Stimulated activated CD4-positive, alpha-beta T cell treated with anti-CD3 and anti-CD28 coated beads, Interleukin-2, amount 100 ng/mL, for 48 hours (primary cell): ENCODE measurements around the gene FAT1.

Source experiments
- DNase-seq, 2 donors: peaks; one replicate each; pipeline ENCODE4 v3.0.0-alpha.2; 2020

The FAT1 gene

GRCh38 chr4:186749611-186750281 is 26.1 kb upstream of the FAT1 start:
- no peak for DNase-seq

GRCh38 chr4:186746581-186746980 is 22.9 kb upstream of the FAT1 start:
- no peak for DNase-seq

- no peak for DNase-seq
These were observed 19.6 kb upstream of the FAT1 start for GRCh38 chr4:186743261-186743660.

DNA sequence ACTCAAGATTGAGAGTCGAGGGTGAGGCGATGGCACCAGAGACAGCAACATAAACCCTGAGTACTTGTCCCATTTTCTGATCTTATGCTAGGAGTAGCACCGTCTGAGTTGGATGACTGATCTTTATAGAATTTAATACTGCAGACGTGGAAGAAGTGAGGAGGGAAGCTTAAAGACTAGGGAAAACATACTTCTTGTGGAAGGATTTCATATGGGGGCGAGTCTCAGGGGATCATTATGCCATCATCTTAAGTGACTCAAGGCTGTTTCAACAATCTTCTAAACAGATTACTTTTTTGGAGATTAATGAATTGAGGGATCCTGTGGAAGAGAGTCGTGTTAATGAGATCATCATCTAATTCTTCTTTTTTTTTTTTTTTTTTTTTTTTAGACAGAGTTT is 17.2 kb upstream of the FAT1 start:
- no peak for DNase-seq

GRCh38 chr4:186739802-186740434 is 16.3 kb upstream of the FAT1 start:
- no peak for DNase-seq

DNA sequence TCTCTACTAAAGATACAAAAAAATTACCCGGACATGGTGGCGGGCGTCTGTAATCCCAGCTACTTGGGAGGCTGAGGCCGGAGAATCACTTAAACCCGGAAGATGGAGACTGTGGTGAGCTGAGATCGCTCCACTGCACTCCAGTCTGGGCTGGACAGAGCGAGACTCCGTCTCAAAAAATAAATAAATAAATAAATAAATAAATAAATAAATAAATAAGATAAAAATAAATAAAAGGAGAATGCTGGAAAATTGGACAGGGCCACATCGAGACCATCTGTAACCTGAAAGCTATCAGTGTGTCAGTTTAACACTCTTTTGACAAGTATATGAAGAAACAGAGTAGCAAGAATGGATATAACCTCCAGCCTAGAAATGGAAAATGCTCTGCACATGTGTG is 15.7 kb upstream of the FAT1 start:
- DNase-seq: no peak

- no peak for DNase-seq
These were observed 14.8 kb upstream of the FAT1 start for GRCh38 chr4:186738421-186738820.

- no peak for DNase-seq
These were observed 13.8 kb upstream of the FAT1 start for GRCh38 chr4:186737427-186737826.

DNA sequence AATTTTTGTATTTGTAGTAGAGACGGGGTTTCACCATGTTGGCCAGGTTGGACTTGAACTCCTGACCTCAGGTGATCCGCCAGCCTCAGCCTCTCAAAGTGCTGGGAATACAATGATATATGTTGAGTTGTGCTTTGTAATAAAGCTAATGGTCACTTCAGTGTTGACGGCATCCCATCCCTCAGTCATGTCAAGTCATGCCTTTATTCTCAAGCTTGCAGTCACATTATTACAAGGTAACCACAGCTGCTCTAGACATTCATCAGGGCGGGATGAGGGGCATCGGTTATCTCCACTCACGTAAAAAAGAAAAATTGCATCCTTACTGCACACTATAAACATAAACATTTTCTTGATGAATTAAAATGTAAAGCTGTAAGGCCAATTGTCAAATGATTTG is 12.8 kb upstream of the FAT1 start:
- no peak for DNase-seq

- DNase-seq: no peak
These were observed 10.6 kb upstream of the FAT1 start for GRCh38 chr4:186734251-186734650.

DNA sequence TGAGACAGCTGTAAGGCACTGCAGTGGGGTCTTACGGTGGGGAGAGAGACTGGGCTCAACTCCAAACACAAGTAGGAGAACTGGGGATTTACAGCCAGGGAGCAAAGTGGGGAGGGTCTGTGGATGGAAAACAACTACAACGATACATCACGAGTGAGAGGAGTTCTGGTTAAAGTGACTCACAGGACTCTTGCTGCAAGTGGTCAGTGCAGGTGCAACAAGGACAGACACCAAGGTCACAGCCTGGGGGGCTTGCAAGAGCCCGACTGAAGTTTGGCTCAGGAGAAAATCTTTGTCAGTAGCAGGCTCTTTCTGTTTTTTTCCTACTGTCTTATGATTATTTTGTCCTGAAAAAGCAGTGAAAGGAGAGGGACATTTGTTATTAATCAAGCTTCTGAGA is 10.1 kb upstream of the FAT1 start:
- no peak for DNase-seq

GRCh38 chr4:186730621-186731020 is 7.0 kb upstream of the FAT1 start:
- DNase-seq: no peak

DNA sequence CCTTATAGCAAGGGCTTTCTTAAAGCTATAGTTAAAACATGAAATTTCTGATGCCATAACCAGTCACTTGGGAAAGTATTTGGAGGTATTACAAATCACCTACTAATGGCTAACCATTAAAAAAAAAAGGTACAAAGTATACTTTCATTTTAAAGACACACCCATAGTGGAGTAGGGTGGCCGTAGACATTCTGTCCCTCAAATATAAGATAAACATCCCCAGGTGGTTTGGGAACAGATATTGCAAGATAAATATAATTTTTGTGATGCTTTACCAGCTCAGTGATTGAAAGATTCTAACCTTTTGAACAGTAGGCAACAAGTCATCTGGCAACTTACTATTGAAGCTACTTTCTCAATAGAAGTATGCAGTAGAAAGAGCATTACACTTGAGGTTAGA is 6.2 kb upstream of the FAT1 start:
- DNase-seq: no peak

DNA sequence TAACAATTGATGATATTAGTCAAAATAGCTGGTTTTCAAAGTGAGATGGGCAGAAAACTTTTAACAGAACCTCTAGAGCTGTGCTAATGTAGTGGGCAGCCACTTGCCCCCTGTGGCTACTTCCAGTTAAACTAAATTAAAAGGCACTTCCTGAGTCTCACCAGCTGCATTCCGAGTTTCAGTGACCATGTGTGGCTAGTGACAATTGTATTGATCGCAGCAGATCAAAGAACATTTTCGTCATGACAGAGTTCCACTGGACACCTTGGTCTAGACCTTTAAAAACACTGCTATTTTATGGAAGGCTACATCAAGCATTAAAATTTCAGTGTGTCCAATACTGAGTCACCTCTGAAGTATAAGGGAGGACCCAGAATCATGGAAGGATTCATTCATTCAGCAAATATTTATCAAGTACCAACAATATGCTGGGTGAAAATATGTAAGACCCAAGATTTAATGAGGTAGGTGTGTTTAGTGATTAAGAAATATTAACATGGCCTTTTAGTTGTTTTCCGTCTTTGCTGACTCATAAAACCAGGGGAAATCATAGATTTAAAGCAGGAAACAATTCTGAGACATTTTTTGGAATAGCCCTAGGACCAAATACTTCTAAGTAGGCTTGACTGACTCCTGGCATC is 5.1 kb upstream of the FAT1 start:
- no peak for DNase-seq

GRCh38 chr4:186727977-186728519 is 4.4 kb upstream of the FAT1 start:
- DNase-seq: no peak

DNA sequence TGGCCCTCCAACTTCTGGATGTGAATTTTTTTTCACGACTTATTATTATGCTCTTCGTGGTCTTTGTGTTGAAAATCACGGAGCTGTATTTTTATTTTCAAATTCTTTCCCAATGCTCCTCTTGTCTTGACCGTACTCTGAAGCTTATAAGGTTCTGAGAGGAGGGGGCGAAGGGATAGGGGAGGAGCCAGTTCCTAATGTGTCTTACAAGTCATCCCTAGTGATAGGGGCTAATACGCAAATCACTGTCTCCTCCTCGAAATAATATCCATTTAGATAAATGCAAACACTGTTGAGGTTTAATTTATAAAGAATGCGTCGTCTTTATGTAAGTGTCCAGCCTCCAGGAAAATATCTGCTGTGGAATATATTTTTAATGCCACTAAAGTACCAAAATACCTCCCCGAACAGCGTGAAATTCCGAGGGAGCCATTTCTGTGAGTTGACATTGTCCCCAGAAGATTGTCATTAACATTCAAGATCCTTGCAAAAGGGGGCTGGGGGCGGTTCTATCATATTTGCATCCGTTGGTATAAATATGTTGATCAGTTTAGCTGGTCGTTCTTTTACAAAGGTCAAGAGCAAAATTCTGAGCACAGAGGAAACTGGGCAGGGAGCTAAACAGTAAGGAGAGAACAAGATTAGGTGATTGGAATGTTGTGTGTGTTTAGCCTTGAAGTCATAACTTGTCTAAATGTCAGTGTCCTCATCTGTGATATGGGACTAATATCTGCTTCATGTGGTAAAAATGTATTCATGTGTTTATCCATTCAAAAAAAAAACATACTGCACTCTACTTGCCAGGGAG is 3.7 kb upstream of the FAT1 start:
- DNase-seq: no peak

GRCh38 chr4:186726426-186727168 is 2.9 kb upstream of the FAT1 start:
- DNase-seq: no peak

DNA sequence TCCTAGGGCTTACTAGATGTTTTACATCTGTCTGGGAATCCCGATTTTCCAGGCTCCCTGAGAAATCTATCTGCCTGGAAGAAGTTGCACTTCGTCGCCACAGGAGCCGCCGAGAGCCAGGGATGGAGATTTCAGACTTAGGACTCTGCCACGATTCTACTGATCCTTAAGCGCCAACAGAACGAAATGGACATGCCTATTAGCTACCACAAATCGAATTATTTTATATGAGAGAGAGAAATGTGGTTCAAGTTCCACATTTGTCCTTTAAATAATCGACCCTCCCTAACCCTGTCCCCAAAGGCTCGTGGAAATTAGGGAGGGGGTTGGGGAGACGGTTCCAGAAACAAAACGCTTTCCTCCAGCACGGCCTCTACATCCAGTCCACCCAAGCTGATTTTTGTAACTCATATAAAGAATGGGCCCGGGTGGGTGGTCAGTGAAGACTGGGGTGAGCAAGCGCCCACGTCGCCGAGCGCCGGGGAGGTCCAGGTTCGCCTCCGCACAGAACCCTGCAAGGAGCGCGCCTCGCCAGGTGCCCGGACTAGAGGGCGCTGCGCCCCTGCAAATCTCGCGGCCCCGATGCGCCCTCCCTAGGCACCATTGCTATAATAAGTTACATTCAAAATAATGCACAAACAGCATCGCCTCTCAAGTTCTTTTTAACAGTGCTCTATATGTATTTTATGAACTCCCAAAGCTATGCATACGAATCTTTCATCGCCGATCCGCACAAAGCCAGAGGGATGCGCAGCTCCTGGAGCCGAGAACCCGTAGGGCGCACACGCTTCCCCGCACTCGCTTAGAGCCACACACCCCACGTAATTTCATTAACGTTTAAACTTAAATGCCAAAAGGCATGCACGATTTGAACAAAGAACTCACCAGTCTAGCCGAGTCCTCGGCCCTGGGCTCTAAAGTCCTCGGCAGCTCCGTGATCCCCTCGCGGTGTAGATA is 2.1 kb upstream of the FAT1 start:
- DNase-seq: no peak

DNA sequence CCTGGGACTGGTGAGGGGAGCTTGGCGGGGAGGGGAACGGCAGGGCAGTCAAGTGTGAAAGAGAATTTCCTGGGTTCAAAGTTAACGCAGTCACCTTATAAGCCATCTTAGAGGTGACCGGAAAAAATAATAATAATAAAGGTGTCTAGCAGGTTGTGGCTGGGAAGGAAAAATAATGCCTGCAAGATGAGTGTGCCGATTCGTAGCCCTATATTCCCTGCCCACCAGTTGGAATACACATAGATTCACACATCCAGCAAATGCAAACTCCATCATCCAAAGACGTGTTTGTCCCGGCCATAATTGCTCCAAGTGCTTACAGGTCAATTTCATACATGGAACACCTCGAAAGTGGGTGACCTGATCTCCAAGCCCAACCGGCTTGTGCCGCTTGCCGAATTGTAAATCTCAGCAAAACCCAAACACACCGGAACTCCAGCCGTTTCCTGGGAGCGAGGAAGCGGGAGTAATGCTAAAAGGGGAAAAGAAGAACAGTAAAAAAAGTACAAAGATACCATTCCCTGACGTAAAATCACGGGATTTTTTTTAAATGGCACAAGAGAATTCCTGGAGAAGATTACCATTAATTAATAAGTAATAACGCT is 1.3 kb upstream of the FAT1 start:
- no peak for DNase-seq

GRCh38 chr4:186724058-186724863 is 605 bp upstream of the FAT1 start:
- no peak for DNase-seq
